Hematopoietic multipotent progenitor cell (in vitro differentiated cells): ENCODE results near the gene KANSL1L. TPM values are rescaled to one million over a fixed set of nuclear protein-coding genes. Genes with fewer than 3 reads are reported as not detected.
"Not testable (repeated sequence)": the region's sequence is repeated elsewhere in the genome, so short reads cannot be mapped to it uniquely, and the experiment has no call there.

Experiments used
- DNase-seq, 3 donors: peaks; one replicate each; pipeline ENCODE4 v3.0.0-alpha.2; 2011 to 2015; ENCODE audit warnings: low read depth in 2 of 3, low spot score in 2 of 3
- total RNA-seq: library from RNA; depleted of rRNA; stranded (reverse); fragments of >200 nt; gene quantifications from one replicate; pipeline ENCODE4 v1.2.3, GENCODE V29; 2012

The KANSL1L gene
- total RNA-seq, result 14.0 TPM

- DNase-seq, result peak; percentile 82 to 96 (median 96)
Measured at GRCh38 chr2:210171309-210172218, at the start of gene KANSL1L. Gene KANSL1L, minus strand, starts transcription at chr2:210171409. Its CDS starts 16,827 bp downstream, at chr2:210154582.

- no peak for DNase-seq
Measured at GRCh38 chr2:210215120-210215519, 43.9 kb upstream of the KANSL1L start.

GRCh38 chr2:210210185-210210584 is 39.0 kb upstream of the KANSL1L start:
- DNase-seq, result no peak

- no peak for DNase-seq
Measured at GRCh38 chr2:210207929-210208328, 36.7 kb upstream of the KANSL1L start.

GRCh38 chr2:210203558-210203957 is 32.3 kb upstream of the KANSL1L start:
- DNase-seq, result no peak

- DNase-seq, result no peak
Measured at GRCh38 chr2:210203147-210203546, 31.9 kb upstream of the KANSL1L start.

GRCh38 chr2:210199854-210200253 is 28.6 kb upstream of the KANSL1L start:
- no peak for DNase-seq

GRCh38 chr2:210199186-210199765 is 28.1 kb upstream of the KANSL1L start:
- DNase-seq, result peak; percentile 3 to 60 (median 20)

GRCh38 chr2:210198326-210198725 is 27.1 kb upstream of the KANSL1L start:
- DNase-seq, result peak in 1 of 3 donors; percentile 17

- DNase-seq, result no peak
Measured at GRCh38 chr2:210197720-210198119, 26.5 kb upstream of the KANSL1L start.

- DNase-seq, result peak; percentile 6 to 64 (median 31)
Measured at GRCh38 chr2:210195101-210195852, 24.1 kb upstream of the KANSL1L start.

GRCh38 chr2:210190345-210190744 is 19.1 kb upstream of the KANSL1L start:
- DNase-seq, result no peak

GRCh38 chr2:210189452-210190138 is 18.4 kb upstream of the KANSL1L start:
- DNase-seq, result no peak

GRCh38 chr2:210188755-210189154 is 17.5 kb upstream of the KANSL1L start:
- no peak for DNase-seq

GRCh38 chr2:210188190-210188589 is 17.0 kb upstream of the KANSL1L start:
- no peak for DNase-seq

- not testable (repeated sequence) for DNase-seq
Measured at GRCh38 chr2:210183936-210184335, 12.7 kb upstream of the KANSL1L start.

- DNase-seq, result not testable (repeated sequence)
Measured at GRCh38 chr2:210181606-210182088, 10.4 kb upstream of the KANSL1L start.

GRCh38 chr2:210181033-210181605 is 9.9 kb upstream of the KANSL1L start:
- not testable (repeated sequence) for DNase-seq

- no peak for DNase-seq
Measured at GRCh38 chr2:210180477-210180876, 9.3 kb upstream of the KANSL1L start.

- no peak for DNase-seq
Measured at GRCh38 chr2:210179351-210179990, 8.3 kb upstream of the KANSL1L start.
